H1 (cell line): ENCODE results near the gene HNF1B. TPM values are rescaled to one million over a fixed set of nuclear protein-coding genes. Genes with fewer than 3 reads are reported as not detected.

Source experiments
- CTCF ChIA-PET: fragments of 300-600 bp; sonication (Branson Sonifier 250); formaldehyde crosslinking; loops from one replicate; lab custom pipeline; 2021; ENCODE audit not compliant: partially characterized antibody; lab: Charles Lee
- POLR2A ChIA-PET: fragments of 300-600 bp; sonication (Branson Sonifier 250); formaldehyde crosslinking; loops from one replicate; lab custom pipeline; 2021; ENCODE audit warnings: inconsistent platforms; ENCODE audit not compliant: partially characterized antibody; lab: Charles Lee
- DNase-seq, 2 experiments: peaks; one replicate each; pipeline versions ENCODE4 v3.0.0 to v3.0.0-alpha.2; 2010 to 2022; ENCODE audit warnings: low spot score in 2 of 2, low read depth in 1 of 2, mixed read lengths in 1 of 2
- FAIRE-seq: peaks from 2 replicates; lab custom pipeline; 2011; peaks lifted over from hg19 to GRCh38; lab: Jason Lieb, UNC
- H2AFZ ChIP-seq: 2 replicates; pipeline ENCODE4 v1.8.1; 2012; ENCODE audit warnings: low read length, inconsistent platforms
- H2AK5ac ChIP-seq: 2 replicates; pipeline ENCODE4 v1.6.1; 2013; ENCODE audit warnings: low read depth, low read length
- H2BK120ac ChIP-seq: replicated peaks from 2 replicates; pipeline ENCODE3; 2013; ENCODE audit warnings: low read depth, low read length, inconsistent platforms
- H2BK12ac ChIP-seq: 2 replicates; pipeline ENCODE4 v1.6.1; 2013; ENCODE audit warnings: low read depth, low read length
- H2BK15ac ChIP-seq: 2 replicates; pipeline ENCODE4 v1.6.1; 2013; ENCODE audit warnings: low read length
- H2BK20ac ChIP-seq: 2 replicates; pipeline ENCODE4 v1.6.1; 2013; ENCODE audit warnings: low read length
- H2BK5ac ChIP-seq: 2 replicates; pipeline ENCODE4 v1.6.1; 2013; ENCODE audit warnings: low read depth, low read length
- H3K14ac ChIP-seq: 2 replicates; pipeline ENCODE4 v1.6.1; 2013; ENCODE audit warnings: inconsistent platforms; ENCODE audit not compliant: insufficient read length
- H3K18ac ChIP-seq: 2 replicates; pipeline ENCODE4 v1.6.1; 2013; ENCODE audit warnings: low read length; ENCODE audit errors: extremely low read depth
- H3K23ac ChIP-seq: 2 replicates; pipeline ENCODE4 v1.6.1; 2013; ENCODE audit warnings: inconsistent platforms; ENCODE audit not compliant: insufficient read length
- H3K23me2 ChIP-seq: 2 replicates; pipeline ENCODE4 v1.6.1; 2013; ENCODE audit warnings: low read depth, low read length
- H3K27ac ChIP-seq: 2 replicates; pipeline ENCODE4 v1.6.1; 2011; ENCODE audit warnings: low read depth, low read length, inconsistent platforms
- H3K27me3 ChIP-seq, 4 experiments: replicated peaks in 1 of 4; 1 replicate in 1 of 4; 2 replicates in 3 of 4; pipeline versions ENCODE4 v1.6.1 to v1.8.1; 2011 to 2013; ENCODE audit warnings: low read length in 3 of 4, mild to moderate bottlenecking in 3 of 4, inconsistent platforms in 2 of 4, mixed read lengths in 2 of 4, moderate library complexity in 1 of 4; ENCODE audit not compliant: control insufficient read depth in 3 of 4, insufficient read depth in 3 of 4; ENCODE audit errors: extremely low read depth in 1 of 4
- H3K36me3 ChIP-seq, 4 experiments: 2 replicates each; pipeline versions ENCODE4 v1.6.1 to v1.8.1; 2011 to 2013; ENCODE audit warnings: mild to moderate bottlenecking in 4 of 4, low read length in 3 of 4, moderate library complexity in 2 of 4, control low read depth in 1 of 4, inconsistent platforms in 1 of 4; ENCODE audit not compliant: insufficient read depth in 4 of 4, control insufficient read depth in 2 of 4
- H3K4ac ChIP-seq: replicated peaks from 2 replicates; pipeline ENCODE3; 2013; ENCODE audit warnings: low read length, low read depth, mixed read lengths, inconsistent platforms; ENCODE audit not compliant: insufficient read length
- H3K4me1 ChIP-seq, 4 experiments: replicated peaks in 1 of 4; 1 replicate in 1 of 4; 2 replicates in 3 of 4; pipeline versions ENCODE4 v1.6.1 to v1.8.1; 2011 to 2013; ENCODE audit warnings: low read length in 3 of 4, inconsistent platforms in 2 of 4, mixed read lengths in 1 of 4; ENCODE audit not compliant: insufficient read depth in 4 of 4, control insufficient read depth in 3 of 4
- H3K4me2 ChIP-seq, 2 experiments: 2 replicates each; pipeline versions ENCODE4 v1.6.1 to v1.8.1; 2011 to 2013; ENCODE audit warnings: low read depth in 2 of 2, low read length in 2 of 2, control low read depth in 1 of 2, inconsistent platforms in 1 of 2, mild to moderate bottlenecking in 1 of 2; ENCODE audit not compliant: insufficient read depth in 1 of 2
- H3K4me3 ChIP-seq, 4 experiments: fragments of 200-600, 300-600 bp in 1 of 4; sonication (generic), shearing (Covaris generic), sonication (Bioruptor Twin) in 1 of 4; 2 replicates each; pipeline versions ENCODE4 v1.5.1 to v1.8.1; 2011 to 2016; ENCODE audit warnings: low read length in 4 of 4, low read depth in 3 of 4, control low read depth in 2 of 4, inconsistent platforms in 2 of 4, mild to moderate bottlenecking in 2 of 4, mixed read lengths in 1 of 4, moderate library complexity in 1 of 4; ENCODE audit not compliant: insufficient read depth in 2 of 4; ENCODE audit errors: extremely low read depth in 1 of 4
- H3K56ac ChIP-seq: replicated peaks from 2 replicates; pipeline ENCODE3; 2013; ENCODE audit warnings: low read depth, mild to moderate bottlenecking, mixed read lengths, low read length, inconsistent platforms; ENCODE audit not compliant: insufficient read length
- H3K79me1 ChIP-seq: 2 replicates; pipeline ENCODE4 v1.6.1; 2013; ENCODE audit warnings: low read depth, low read length, control low read depth
- H3K79me2 ChIP-seq, 2 experiments: 2 replicates each; pipeline versions ENCODE4 v1.6.1 to v1.8.1; 2012 to 2013; ENCODE audit warnings: low read length in 2 of 2, mild to moderate bottlenecking in 2 of 2, inconsistent platforms in 1 of 2; ENCODE audit not compliant: insufficient read depth in 2 of 2, control insufficient read depth in 1 of 2
- H3K9ac ChIP-seq, 4 experiments: replicated peaks in 1 of 4; 1 replicate in 1 of 4; 2 replicates in 3 of 4; pipeline versions ENCODE4 v1.6.1 to v1.8.1; 2011 to 2013; ENCODE audit warnings: low read depth in 3 of 4, low read length in 3 of 4, control low read depth in 2 of 4, mild to moderate bottlenecking in 2 of 4, moderate library complexity in 2 of 4, inconsistent platforms in 1 of 4; ENCODE audit errors: extremely low read depth in 1 of 4
- H3K9me3 ChIP-seq, 2 experiments: 2 replicates each; pipeline versions ENCODE4 v1.6.1 to v1.8.1; 2012 to 2013; ENCODE audit warnings: mild to moderate bottlenecking in 2 of 2, moderate library complexity in 2 of 2, control low read depth in 1 of 2, inconsistent platforms in 1 of 2, low read depth in 1 of 2, low read length in 1 of 2, mixed read lengths in 1 of 2; ENCODE audit not compliant: insufficient read depth in 2 of 2
- H4K20me1 ChIP-seq, 2 experiments: replicated peaks in 1 of 2; 2 replicates each; pipeline versions ENCODE3 to v1.8.1; 2011 to 2013; ENCODE audit warnings: inconsistent platforms in 2 of 2, low read length in 2 of 2, mild to moderate bottlenecking in 1 of 2; ENCODE audit not compliant: insufficient read depth in 2 of 2, control insufficient read depth in 1 of 2
- H4K5ac ChIP-seq: 2 replicates; pipeline ENCODE4 v1.6.1; 2013; ENCODE audit warnings: low read length, low read depth, mixed read lengths, inconsistent platforms; ENCODE audit not compliant: insufficient read length
- H4K8ac ChIP-seq: 2 replicates; pipeline ENCODE4 v1.8.0; 2013; ENCODE audit warnings: mild to moderate bottlenecking, moderate library complexity, low read length, inconsistent platforms; ENCODE audit not compliant: insufficient read depth; ENCODE audit errors: extremely low read depth
- H4K91ac ChIP-seq: replicated peaks from 2 replicates; pipeline ENCODE3; 2013; ENCODE audit warnings: low read length, mixed read lengths, inconsistent platforms; ENCODE audit not compliant: insufficient read length
- BACH1 ChIP-seq: IDR thresholded peaks from 2 replicates; pipeline ENCODE4 v1.6.1; 2012; ENCODE audit warnings: low read length, improper control_type of control experiment
- GABPA ChIP-seq: IDR thresholded peaks from 2 replicates; pipeline ENCODE4 v1.6.1; 2011; ENCODE audit warnings: mild to moderate bottlenecking, low read length, moderate library complexity, borderline replicate concordance; ENCODE audit not compliant: insufficient read depth
- TAF7 ChIP-seq: optimal IDR thresholded peaks from 2 replicates; pipeline ENCODE3; 2011; ENCODE audit warnings: low read depth, mild to moderate bottlenecking, inconsistent platforms, low read length, moderate library complexity, borderline replicate concordance
- WGBS, 2 experiments: shearing (Covaris generic) in 1 of 2; methylation state at CpG; one replicate each; pipeline versions ENCODE4 v1.1.6 to v1.1.7; 2013 to 2015; ENCODE audit warnings: low lambda C conversion rate in 2 of 2, mixed read lengths in 2 of 2, inconsistent platforms in 1 of 2, low coverage in 1 of 2, missing lambda C conversion rate in 1 of 2; ENCODE audit not compliant: insufficient replicate concordance in 2 of 2, insufficient coverage in 1 of 2, insufficient read length in 1 of 2; ENCODE audit errors: extremely low coverage in 1 of 2, missing lambda C conversion rate in 1 of 2; 5-methylcytosine and 5-hydroxymethylcytosine counted together
- polyA plus RNA-seq, 7 experiments: library from polyadenylated mRNA; depleted of rRNA in 3 of 7; stranded (reverse) in 5 of 7; unstranded in 2 of 7; fragments of >200 nt in 5 of 7; fragments of 200-250 nt in 2 of 7; gene quantifications; 1 replicate in 5 of 7; 2 replicates in 1 of 7; 4 replicates in 1 of 7; pipeline versions ENCODE4 v1.2.1 to v1.2.3, GENCODE V29; 2011 to 2013; ENCODE audit warnings: missing spikeins in 2 of 7, mixed read lengths in 2 of 7
- total RNA-seq: library from RNA; stranded (reverse); fragmentation: NEBNext Ultra II Directional; extraction: Animal tissue kit (Norgen Biotek cat#: 25700); gene quantifications from 2 replicates; pipeline ENCODE4 v1.2.1, GENCODE V29; 2021
- TF ChIP-seq, protein P1 (sequence below): IDR thresholded peaks from 2 replicates; pipeline ENCODE4 v1.6.1; 2012; ENCODE audit warnings: inconsistent platforms

HNF1B gene
- total and polyA plus RNA-seq, 2 of the 8 experiments (the other 6 are each of a cell fraction or from before 2014, with no cell fraction given), result 0.13 to 0.30 TPM

DNA sequence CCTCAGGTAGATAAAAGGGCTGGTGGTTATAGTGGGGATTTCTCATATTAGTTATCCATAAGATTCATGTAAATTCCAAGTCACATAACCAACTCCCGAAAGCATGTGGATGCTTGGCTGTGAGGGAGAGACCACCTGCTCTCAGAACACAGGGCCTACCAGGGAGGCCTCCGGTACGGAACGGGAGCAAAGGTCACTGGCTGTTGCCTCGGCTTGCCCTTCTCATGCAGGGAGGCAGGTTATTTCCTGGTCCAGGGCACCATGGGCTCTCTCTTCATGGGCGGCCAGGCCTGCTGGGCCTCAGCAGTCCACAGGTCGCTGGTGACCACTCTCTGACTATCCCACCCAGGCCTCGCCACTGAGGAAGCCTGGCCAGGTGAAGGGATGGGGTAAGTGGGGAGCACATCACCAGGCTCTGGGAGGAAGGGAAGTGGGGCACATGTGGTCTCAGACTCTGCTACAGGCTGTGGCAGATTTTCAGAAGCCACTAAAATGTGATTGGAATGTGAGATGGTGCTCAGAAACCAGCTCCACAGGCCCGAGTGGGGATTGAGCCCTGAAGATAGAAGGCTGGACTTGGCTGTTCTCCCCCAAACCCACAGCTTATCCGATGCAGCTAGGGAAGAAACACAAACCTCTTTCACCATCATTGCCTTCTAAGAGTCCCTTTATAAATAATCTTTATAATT lies 45.4 kb downstream of the HNF1B start:
- POLR2A ChIA-PET, result interaction anchor here (1.0 kb wide), 1 partner anchor 88 kb away, joined by 3 read pairs; no protein-coding TSS in a partner anchor
- Histone ChIP-seq H3K23me2 (no peaks in the 10 kb centered on the region; the same call in 1 of the 2 replicates), H4K8ac (no peak overlapping the region), H3K4me3 (no peak overlapping the region), H2BK20ac (no peak overlapping the region), H3K27me3 (no peaks in the 10 kb centered on the region; a peak in 1 of 7 replicates), H2BK120ac (no peak overlapping the region), H2BK12ac (no peak overlapping the region), H2BK15ac (no peak overlapping the region), H3K14ac (no peak overlapping the region), H3K4me1 (no peaks in the 10 kb centered on the region), H3K9ac (no peak overlapping the region), H3K9me3 (peaks cover 10 to 11% of the 10 kb centered on the region in 2 experiments; a peak in 3 of 4 replicates), H3K36me3 (no peaks in the 10 kb centered on the region), H3K27ac (no peak overlapping the region), H3K18ac (no peak overlapping the region), H3K79me1 (no peaks in the 10 kb centered on the region), H2AK5ac (no peak overlapping the region), H3K79me2 (no peaks in the 10 kb centered on the region), H3K4me2 (no peak overlapping the region), H3K56ac (no peak overlapping the region), H4K20me1 (no peaks in the 10 kb centered on the region), H2AFZ (no peak overlapping the region), H4K5ac (no peak overlapping the region), H3K23ac (no peak overlapping the region), H4K91ac (no peak overlapping the region), H3K4ac (no peak overlapping the region), H2BK5ac (no peak overlapping the region)
- CTCF ChIA-PET, result interaction anchor here (0.9 to 1.3 kb wide), 2 partner anchors 9 to 72 kb away, joined by 3 read pairs; no protein-coding TSS in a partner anchor
- DNase-seq (no peak), FAIRE-seq (no peak)
- WGBS, 2 experiments, result 78% methylated on average over 10 of the region's 10 CpGs; no CpG with 5 or more reads in 1 of the 2 experiments
- TF ChIP-seq TAF7 (no peak), GABPA (no peak), BACH1 (no peak)
- TF ChIP-seq, protein P1, sequence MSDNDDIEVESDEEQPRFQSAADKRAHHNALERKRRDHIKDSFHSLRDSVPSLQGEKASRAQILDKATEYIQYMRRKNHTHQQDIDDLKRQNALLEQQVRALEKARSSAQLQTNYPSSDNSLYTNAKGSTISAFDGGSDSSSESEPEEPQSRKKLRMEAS, result no peak
